T follicular helper cell (primary cell): ENCODE results near the gene CYP2E1.
"Not testable (repeated sequence)": the region's sequence is repeated elsewhere in the genome, so short reads cannot be mapped to it uniquely, and the experiment has no call there.

Source experiments
- DNase-seq: peaks from one replicate; pipeline ENCODE4 v3.0.0-alpha.2; 2020; ENCODE audit warnings: low read depth
- total RNA-seq, 2 experiments: gene quantifications; one replicate each; lab custom pipeline; 2026; lab: John Stamatoyannopoulos, UW

CYP2E1 gene
- total RNA-seq: 0.61 to 2.6 reads per million in 2 experiments

GRCh38 chr10:133526957-133527588 lies at the start of gene CYP2E1:
CYP2E1 (plus strand) TSS chr10:133527363; CDS start chr10:133527396, 33 bp downstream.
- no peak for DNase-seq

DNA sequence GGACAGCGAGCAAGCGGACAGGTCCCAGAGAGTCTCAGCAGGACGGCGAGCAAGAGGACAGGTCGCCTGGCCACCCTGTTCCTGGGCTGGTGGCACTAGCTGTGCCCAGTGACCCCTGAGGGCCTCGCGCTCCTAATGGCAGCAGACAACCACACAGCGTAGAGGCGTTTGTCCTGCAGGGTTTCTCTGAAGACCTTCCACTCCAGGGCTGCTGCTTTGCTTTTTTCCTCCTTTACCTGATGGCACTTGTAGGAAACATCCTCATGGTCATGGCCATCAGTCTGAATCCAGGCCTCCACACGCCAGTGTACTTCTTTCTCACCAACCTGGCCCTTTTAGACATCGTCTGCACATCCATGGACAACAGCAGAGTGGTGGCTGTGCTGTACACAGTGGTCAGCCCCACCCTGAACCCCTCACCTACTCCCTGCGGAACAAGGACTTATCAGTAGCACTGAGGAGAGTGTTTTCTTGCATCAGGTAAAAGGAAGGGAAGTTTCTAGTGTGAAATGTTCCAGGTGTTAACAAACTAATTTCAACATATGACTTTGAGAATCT lies 46.0 kb upstream of the CYP2E1 start:
- DNase-seq: no peak

DNA sequence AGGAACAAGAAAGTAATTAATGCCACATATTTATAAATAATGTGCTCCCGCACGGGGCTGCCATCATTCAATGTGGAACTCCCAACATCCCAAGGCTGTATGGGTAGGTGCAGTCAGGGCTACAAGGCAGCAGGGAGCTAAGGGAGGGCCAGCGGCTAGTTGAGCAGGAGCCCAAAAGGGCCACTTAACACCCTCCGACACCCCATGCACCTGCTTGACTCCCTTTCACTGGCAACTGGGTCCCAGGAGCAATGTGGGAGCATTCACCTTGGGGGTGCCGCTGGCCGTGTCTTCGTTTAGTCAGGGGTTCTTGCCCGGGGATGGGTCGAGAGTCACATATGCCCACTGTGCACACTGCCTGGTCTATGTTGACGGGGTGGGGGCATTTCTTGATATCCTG lies 45.5 kb upstream of the CYP2E1 start:
- DNase-seq: no peak

- no peak for DNase-seq
Observed at GRCh38 chr10:133484818-133485217, 42.3 kb upstream of the CYP2E1 start.

- no peak for DNase-seq
Observed at GRCh38 chr10:133487085-133487484, 40.1 kb upstream of the CYP2E1 start.

- no peak for DNase-seq
Observed at GRCh38 chr10:133488354-133488753, 38.8 kb upstream of the CYP2E1 start.

DNA sequence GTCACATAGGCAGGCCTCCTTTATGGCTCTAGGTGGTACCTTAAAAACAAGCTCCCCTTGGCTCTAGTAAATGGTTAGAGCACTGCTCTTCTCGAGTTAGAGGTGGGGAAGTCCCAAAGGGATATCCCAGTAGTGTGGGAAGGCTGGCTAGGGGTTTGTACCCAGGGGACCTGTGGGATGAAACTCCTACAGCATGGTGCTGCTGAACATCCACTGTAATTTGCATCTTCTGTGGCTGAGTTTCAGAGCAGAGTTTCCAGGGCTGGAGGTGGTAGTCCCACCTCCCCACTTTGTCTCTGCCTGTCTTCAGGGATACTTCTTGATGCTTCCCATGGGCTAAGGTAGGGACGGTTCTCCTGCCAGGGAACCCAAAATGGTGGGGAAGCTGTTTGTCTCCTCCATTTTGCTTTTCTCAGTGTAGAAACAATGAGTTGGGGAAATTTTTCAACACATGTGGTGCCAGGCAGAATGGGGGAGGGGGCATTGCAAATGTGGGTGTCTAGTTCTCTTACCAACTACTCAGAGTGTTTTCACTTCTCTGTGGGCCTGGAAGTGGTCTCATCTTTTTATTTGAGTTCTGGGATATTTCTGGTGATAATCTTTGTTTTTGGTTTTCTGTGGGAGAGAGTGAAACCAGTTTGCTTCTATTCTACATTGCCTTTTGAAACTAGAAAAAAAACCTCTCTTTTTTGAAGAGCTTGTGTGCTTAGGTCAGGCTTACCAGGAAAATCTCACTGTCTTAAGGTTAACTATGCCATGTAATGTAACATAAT lies 37.2 kb upstream of the CYP2E1 start:
- no peak for DNase-seq

GRCh38 chr10:133493562-133493961 lies 33.6 kb upstream of the CYP2E1 start:
- DNase-seq: not testable (repeated sequence)

GRCh38 chr10:133497363-133497762 lies 29.8 kb upstream of the CYP2E1 start:
- DNase-seq: not testable (repeated sequence)

DNA sequence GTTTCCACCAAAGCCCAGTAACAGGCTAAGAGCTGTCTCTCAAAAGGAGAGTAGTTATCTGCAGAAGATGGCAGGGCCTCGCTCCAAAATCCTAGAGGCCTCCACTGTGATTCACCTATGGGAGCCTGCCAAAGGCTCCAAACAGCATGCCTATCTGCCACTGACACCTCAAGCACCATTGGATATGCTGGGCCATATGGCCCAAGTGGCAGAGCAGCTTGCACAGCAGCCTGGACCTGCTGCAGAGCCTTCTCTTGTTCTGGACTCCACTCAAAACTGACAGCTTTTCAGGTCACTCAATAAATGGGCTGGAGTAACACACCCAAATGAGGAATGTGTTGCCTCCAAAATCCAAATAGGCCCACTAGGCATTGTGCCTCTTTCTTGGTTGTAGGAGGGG lies 28.0 kb upstream of the CYP2E1 start:
- DNase-seq: not testable (repeated sequence)

DNA sequence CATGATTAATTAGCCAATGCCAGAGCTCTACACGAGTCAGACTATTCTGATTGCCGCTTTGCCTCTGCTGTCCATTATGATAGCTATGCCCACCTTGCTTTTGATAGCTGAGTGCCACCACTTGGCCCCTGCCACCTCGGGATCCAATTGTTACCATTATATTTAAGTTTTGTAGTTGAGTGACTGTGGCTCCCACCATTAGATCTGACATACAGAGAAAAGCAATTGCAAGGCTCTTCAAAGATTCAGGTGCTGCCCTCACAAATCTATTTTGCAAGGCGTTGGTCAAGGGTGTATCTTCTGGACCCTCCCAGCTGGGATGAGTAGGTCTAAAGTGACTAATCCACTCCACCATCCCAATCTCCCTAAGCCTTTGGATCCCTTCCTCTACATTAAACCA lies 26.3 kb upstream of the CYP2E1 start:
- not testable (repeated sequence) for DNase-seq

GRCh38 chr10:133509700-133510099 lies 17.5 kb upstream of the CYP2E1 start:
- DNase-seq: no peak

DNA sequence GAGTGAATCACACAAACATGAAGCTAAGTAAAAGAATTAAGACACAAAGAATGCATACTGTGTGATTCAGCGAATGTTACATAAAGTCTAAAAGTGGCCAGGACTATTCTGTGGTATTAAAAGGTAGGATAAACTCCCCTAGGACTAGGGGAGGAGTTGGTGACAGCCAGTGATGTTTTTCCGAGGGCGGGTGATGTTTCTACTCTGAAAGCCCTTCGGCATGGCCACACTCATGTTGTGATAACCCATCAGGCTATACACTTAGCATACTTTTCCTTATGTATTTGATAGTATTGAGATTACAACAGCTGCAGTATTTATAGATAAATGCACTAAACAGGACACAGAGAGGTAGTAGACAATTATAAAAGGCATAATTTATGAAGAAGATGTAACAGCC lies 15.8 kb upstream of the CYP2E1 start:
- no peak for DNase-seq

GRCh38 chr10:133511907-133512528 lies 15.1 kb upstream of the CYP2E1 start:
- DNase-seq: no peak

GRCh38 chr10:133515471-133515870 lies 11.7 kb upstream of the CYP2E1 start:
- DNase-seq: no peak

DNA sequence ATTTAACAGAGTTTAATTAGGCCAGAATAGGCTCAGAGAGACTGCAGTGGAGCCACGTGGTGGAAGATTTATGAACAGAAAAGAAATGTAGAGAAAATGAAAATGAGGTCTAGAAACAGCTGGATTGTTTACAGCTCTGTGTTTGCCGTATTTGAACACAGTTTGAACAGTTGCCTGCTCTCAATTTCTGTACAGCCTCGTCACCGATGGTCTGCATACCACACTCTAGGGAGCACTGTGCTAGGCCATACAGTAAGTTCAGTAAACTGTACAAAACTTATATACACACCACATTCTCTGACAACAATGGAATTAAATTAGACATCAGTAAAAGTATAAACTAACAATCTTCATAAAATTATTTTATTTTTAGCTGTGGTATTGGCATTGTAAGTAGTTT lies 11.1 kb upstream of the CYP2E1 start:
- DNase-seq: no peak

GRCh38 chr10:133518517-133518916 lies 8.6 kb upstream of the CYP2E1 start:
- not testable (repeated sequence) for DNase-seq

DNA sequence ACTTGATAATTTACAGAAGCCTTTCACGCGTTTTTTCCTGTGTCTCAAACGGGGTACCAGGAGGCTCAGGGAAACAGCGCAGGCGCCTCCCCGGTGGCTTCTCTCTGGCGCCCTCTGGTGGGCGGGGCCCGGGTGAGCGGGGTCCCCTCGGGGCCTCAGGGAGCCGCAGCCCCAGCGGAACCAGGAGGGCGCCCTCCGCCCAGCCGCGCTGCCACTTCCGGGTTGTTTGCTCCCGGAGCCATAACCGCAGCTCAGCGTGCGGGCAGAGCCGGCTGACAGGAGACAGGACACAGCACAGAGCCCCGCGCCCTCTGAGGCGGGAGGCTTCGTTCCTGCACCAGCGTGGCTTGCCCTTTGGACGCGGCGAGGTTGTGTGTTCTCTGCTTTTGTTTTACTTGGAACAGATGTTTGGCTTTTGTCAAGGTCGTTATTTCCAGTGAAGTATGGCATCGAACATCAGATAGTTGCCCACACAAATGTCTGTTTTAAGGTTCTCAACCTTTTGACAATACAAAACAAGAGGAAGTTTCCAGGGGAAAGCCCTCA lies 6.9 kb upstream of the CYP2E1 start:
- peak; percentile 79 for DNase-seq

- DNase-seq: no peak
Observed at GRCh38 chr10:133523631-133524203, 3.4 kb upstream of the CYP2E1 start.

GRCh38 chr10:133525444-133525843 lies 1.7 kb upstream of the CYP2E1 start:
- no peak for DNase-seq

- no peak for DNase-seq
Observed at GRCh38 chr10:133527771-133528271, 658 bp downstream of the CYP2E1 start.
